NCI-H1417 (cell line): ENCODE data around the gene DES.

Experiments
- DNase-seq, 3 experiments: peaks; one replicate each; lab custom pipeline; 2025; lab: John Stamatoyannopoulos, UW

Gene DES

GRCh38 chr2:219419331-219420197 is 1.4 kb downstream of the DES start:
- no peak for DNase-seq

GRCh38 chr2:219420687-219421086 is 2.5 kb downstream of the DES start:
- no peak for DNase-seq

DNA sequence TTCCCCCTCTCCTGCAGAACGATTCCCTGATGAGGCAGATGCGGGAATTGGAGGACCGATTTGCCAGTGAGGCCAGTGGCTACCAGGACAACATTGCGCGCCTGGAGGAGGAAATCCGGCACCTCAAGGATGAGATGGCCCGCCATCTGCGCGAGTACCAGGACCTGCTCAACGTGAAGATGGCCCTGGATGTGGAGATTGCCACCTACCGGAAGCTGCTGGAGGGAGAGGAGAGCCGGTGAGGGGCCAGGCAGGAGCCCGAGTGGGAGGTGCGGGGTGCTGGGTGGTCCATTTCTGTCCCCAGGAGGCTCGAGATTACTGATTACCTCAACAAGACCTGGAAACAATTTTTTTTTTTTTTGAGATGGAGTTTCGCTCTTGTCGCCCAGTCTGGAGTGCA is 3.1 kb downstream of the DES start:
- DNase-seq: no peak

- DNase-seq: no peak
Observed at GRCh38 chr2:219422952-219423534, 4.9 kb downstream of the DES start.

- DNase-seq: peak in 2 of 3 experiments; percentile 14 to 16
Observed at GRCh38 chr2:219423652-219424377, 5.6 kb downstream of the DES start.

DNA sequence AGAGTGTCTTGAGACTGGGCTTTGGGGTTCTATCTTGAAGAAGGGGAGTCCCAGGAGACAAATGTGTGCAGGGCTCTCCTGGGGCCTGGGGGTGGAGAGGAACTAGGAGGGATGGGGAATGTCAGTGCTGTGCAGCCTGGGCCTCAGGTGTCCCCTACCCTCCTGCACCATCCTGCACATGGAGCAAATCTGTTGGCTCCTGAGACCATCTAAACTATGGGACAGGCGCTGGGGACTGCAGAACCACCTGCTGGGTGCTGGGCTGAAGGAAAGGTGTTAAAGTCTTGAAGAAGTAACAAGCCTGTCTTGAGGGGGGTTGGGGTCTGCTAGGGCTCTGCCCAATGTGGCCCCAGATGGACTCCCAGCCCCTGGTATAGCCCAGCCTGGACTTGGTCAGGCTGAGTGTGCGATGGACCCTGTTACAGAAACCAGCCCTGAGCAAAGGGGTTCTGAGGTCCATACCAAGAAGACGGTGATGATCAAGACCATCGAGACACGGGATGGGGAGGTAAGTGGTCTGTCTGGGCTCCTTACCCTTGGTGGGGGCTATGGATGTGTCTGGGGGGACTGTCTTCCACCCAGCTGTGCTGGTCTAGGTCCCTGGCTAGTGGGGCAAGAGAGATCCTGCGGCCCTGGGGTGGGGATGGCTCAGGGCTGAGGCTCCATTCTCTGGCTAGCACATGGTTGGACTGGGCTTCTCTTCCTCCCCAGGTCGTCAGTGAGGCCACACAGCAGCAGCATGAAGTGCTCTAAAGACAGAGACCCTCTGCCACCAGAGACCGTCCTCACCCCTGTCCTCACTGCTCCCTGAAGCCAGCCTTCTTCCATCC is 7.3 kb downstream of the DES start:
- no peak for DNase-seq

- DNase-seq: no peak
Observed at GRCh38 chr2:219426068-219426443, 7.9 kb downstream of the DES start.

- DNase-seq: no peak
Observed at GRCh38 chr2:219426534-219427136, 8.5 kb downstream of the DES start.

GRCh38 chr2:219428469-219428868 is 10.3 kb downstream of the DES start:
- no peak for DNase-seq

DNA sequence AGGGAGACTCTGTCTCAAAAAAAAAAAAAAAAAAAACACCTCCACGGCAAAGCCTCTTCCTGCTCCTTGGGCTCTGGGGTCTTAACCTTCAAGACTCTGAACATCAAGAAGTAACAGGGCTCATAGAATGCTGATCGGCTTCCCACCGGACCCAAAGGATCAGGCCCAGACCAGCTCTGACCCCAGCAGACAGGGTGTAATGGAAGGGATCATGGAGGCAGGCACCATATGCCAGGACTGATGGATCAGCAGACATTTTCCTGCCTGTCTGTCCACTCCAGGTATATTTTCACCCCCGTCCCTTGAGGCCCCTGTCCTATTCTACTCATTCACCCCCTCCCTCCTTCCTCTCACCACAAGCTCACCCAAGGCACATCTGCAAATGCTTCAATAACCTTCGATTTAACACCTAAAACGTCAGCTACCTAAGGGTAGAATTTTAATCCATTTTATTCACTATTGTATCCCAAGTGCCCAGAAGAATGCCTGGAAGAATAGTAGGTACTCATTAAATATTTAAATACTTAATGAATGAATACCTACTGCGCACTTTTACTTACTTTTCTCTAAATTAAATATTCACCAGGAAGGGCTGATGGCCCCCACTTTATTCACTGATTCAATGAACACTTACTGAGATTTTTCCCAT is 11.9 kb downstream of the DES start:
- DNase-seq: no peak

GRCh38 chr2:219430633-219431615 is 12.7 kb downstream of the DES start:
- DNase-seq: peak in 2 of 3 experiments; percentile 17 to 56

GRCh38 chr2:219433666-219434467 is 15.7 kb downstream of the DES start:
- DNase-seq: peak in 1 of 3 experiments; percentile 11

- no peak for DNase-seq
Observed at GRCh38 chr2:219434468-219434717, 16.2 kb downstream of the DES start.

DNA sequence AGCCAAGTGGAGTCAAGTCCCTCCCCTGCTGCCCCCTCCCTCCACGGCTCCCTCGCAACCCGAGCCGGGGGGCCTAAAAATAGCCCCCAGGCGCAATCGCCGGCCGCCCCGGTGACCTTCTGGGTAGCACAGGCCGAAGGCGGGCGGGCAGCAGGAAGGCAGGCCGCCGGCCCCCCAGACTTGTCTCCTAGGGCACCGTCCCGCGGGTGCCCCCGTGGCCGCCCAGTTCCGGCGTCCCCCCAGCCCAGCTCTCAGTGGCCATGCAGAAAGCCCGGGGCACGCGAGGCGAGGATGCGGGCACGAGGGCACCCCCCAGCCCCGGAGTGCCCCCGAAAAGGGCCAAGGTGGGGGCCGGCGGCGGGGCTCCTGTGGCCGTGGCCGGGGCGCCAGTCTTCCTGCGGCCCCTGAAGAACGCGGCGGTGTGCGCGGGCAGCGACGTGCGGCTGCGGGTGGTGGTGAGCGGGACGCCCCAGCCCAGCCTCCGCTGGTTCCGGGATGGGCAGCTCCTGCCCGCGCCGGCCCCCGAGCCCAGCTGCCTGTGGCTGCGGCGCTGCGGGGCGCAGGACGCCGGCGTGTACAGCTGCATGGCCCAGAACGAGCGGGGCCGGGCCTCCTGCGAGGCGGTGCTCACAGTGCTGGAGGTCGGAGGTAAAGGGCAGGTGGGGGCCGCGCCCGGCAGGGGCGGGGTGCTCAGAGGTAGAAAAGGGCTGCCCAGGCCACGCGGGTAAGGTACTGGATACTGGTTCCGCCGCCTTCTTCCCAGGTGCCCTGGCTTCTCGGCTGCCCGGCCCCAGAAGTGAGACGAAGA is 16.7 kb downstream of the DES start, which contains the start of gene SPEG:
TSS of gene SPEG (plus strand) at position 126 of the 808 bp plus-strand sequence. CDS start at position 261, 135 bp downstream.
- DNase-seq: no peak

DNA sequence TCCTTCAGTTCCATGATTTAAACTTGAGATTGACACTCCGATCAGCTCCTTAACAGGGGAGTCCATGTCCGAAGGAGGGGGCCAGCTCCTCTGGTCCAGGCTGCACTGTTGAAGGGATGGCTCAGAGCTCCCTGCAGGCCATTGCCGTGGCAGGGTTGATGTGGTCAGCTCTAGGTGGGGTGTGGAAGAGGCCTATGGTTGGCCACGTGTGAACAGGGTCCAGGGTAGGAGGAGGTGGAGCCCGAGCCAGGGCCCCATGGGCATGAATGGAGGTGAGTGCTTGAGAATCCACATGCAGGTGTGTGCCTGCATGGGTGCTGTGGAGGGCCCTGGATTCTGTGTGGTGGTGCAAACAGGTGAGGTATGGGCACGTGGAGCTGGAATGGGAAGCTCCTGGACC is 17.5 kb downstream of the DES start:
- no peak for DNase-seq

GRCh38 chr2:219436491-219436890 is 18.3 kb downstream of the DES start:
- no peak for DNase-seq

DNA sequence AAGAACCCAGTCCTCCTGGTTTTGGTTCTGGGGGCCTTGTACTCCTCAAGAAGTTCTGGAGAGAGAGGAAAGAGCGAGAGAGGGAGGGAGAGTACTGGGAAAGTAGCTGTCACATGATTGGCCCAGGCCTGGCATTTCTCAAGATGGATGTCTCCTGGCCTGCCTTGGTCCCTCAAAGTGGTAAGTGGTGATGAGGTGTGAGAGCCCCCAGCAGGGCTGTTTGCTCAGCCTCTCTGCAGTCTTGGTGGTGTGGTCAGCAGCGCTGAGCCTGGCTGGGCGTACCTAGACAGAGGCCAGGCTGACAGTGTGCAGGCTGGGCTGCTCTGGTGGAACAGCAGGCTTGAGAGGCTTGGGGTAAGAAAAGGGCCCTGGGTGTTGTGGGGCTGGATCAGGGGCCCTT is 19.0 kb downstream of the DES start:
- no peak for DNase-seq

DNA sequence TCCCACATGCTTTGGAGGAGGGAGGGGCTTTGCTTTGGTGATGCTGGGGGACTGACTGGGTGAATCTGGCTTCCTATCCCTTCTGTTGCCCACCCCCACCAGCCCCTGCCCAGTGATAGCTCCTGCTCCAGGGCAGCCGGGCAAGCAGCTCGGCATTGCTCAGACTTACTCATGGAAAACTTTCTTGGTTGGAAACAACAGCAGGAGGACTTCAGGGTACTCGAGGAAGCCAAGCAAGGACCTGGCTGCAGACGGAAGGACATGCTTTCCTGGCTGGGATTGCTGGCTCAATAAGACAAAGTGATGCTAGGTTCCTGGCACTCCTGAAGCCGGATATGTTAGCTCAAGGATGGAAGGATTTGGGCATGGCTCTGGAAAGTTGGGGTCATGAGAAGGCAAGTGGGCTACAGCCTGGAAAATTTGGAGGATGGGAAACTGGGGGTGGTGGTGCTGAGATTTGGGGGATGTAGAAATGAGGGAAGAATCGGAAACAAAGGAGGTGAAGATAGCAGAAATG is 19.6 kb downstream of the DES start:
- no peak for DNase-seq
